HCT116 (cell line): ENCODE measurements around the gene SF3B6. TPM values are rescaled to one million over a fixed set of nuclear protein-coding genes. Genes with fewer than 3 reads are reported as not detected.

Source experiments
- ATAC-seq: fragments of 200-7000 bp; cut with Tn5 transposase; 2 replicates; pipeline ENCODE4 v1.9.1; 2020; ENCODE audit warnings: mild to moderate bottlenecking, moderate library complexity
- BruUV-seq: library from RNA; stranded (reverse); fragments of 400-500 nt; replicated peaks from 2 replicates; lab custom pipeline; 2021; lab: Mats Ljungman, UMichigan
- CTCF ChIA-PET: fragments of 300-600 bp; sonication (Branson Sonifier 250); formaldehyde crosslinking; loops from one replicate; lab custom pipeline; 2021; ENCODE audit warnings: antibody characterized with exemption; lab: Charles Lee
- POLR2A ChIA-PET: fragments of 300-600, 350-600 bp; sonication (Branson Sonifier 250); formaldehyde crosslinking; loops from one replicate; lab custom pipeline; 2021; ENCODE audit warnings: antibody characterized with exemption; lab: Charles Lee
- RAD21 ChIA-PET, 2 experiments: fragments of 300-600 bp; sonication (Branson Sonifier 250); formaldehyde crosslinking; loops; one replicate each; lab custom pipeline; 2023; ENCODE audit warnings: low total read pairs in 2 of 2; ENCODE audit not compliant: uncharacterized antibody in 2 of 2, unreplicated experiment in 2 of 2, low non-redundant PET in 1 of 2; lab: Charles Lee
- DNase-seq: peaks from one replicate; pipeline ENCODE4 v3.0.0-alpha.2; 2010; ENCODE audit warnings: low read depth, low spot score
- H2AFZ ChIP-seq: fragments of 200-600 bp; shearing (Covaris generic), sonication (generic); 2 replicates; pipeline ENCODE4 v1.6.1; 2017; ENCODE audit warnings: low read depth, mixed run types, mixed read lengths, antibody characterized with exemption, low read length; ENCODE audit not compliant: poor library complexity, severe bottlenecking
- H3K27ac ChIP-seq: 2 replicates; pipeline ENCODE4 v1.5.1; 2012; ENCODE audit warnings: low read depth, low read length
- H3K27me3 ChIP-seq: fragments of 200-600 bp; sonication (generic); 2 replicates; pipeline ENCODE4 v1.6.1; 2016; ENCODE audit warnings: mixed run types, low read length, mixed read lengths; ENCODE audit not compliant: insufficient read depth
- H3K36me3 ChIP-seq, 2 experiments: fragments of 200-500 bp in 1 of 2; fragments of 200-600 bp in 1 of 2; sonication (Bioruptor generic) in 1 of 2; sonication (generic) in 1 of 2; 2 replicates each; pipeline versions ENCODE4 v1.5.1 to v1.6.1; 2014 to 2016; ENCODE audit warnings: low read length in 2 of 2, inconsistent platforms in 1 of 2, mixed read lengths in 1 of 2, mixed run types in 1 of 2; ENCODE audit not compliant: insufficient read depth in 2 of 2, control insufficient read depth in 1 of 2
- H3K4me1 ChIP-seq, 2 experiments: fragments of 200-600 bp in 1 of 2; sonication (generic) in 1 of 2; 2 replicates each; pipeline versions ENCODE4 v1.5.1 to v1.6.1; 2012 to 2017; ENCODE audit warnings: low read length in 2 of 2, inconsistent platforms in 1 of 2, mild to moderate bottlenecking in 1 of 2, mixed read lengths in 1 of 2, mixed run types in 1 of 2, moderate library complexity in 1 of 2; ENCODE audit not compliant: insufficient read depth in 2 of 2, control insufficient read depth in 1 of 2
- H3K4me2 ChIP-seq: fragments of 200-600 bp; sonication (generic); 2 replicates; pipeline ENCODE4 v1.6.1; 2017; ENCODE audit warnings: mixed run types, low read length, mixed read lengths
- H3K4me3 ChIP-seq, 2 experiments: fragments of 200-600 bp in 1 of 2; sonication (generic) in 1 of 2; replicated peaks in 1 of 2; 2 replicates each; pipeline ENCODE4 v1.5.1; 2011 to 2016; ENCODE audit warnings: low read length in 2 of 2, control low read depth in 1 of 2, low read depth in 1 of 2, mild to moderate bottlenecking in 1 of 2, mixed read lengths in 1 of 2, mixed run types in 1 of 2
- H3K79me2 ChIP-seq: fragments of 200-600 bp; sonication (generic); 2 replicates; pipeline ENCODE4 v1.6.1; 2017; ENCODE audit warnings: mild to moderate bottlenecking, mixed run types, low read length, moderate library complexity, mixed read lengths; ENCODE audit not compliant: insufficient read depth
- H3K9ac ChIP-seq: fragments of 200-600 bp; sonication (generic); 2 replicates; pipeline ENCODE4 v1.6.1; 2016; ENCODE audit warnings: low read length, mixed read lengths
- H3K9me2 ChIP-seq: fragments of 200-600 bp; sonication (generic), shearing (Covaris generic); 2 replicates; pipeline ENCODE4 v1.6.1; 2017; ENCODE audit warnings: mixed run types, mild to moderate bottlenecking, moderate library complexity; ENCODE audit not compliant: insufficient read depth
- H3K9me3 ChIP-seq, 2 experiments: fragments of 200-500 bp in 1 of 2; fragments of 200-600 bp in 1 of 2; sonication (Bioruptor generic) in 1 of 2; sonication (generic) in 1 of 2; 2 replicates each; pipeline ENCODE4 v1.6.1; 2014 to 2017; ENCODE audit warnings: low read length in 2 of 2, mixed read lengths in 2 of 2, inconsistent platforms in 1 of 2, low read depth in 1 of 2, mild to moderate bottlenecking in 1 of 2, mixed run types in 1 of 2, moderate library complexity in 1 of 2; ENCODE audit not compliant: control insufficient read depth in 1 of 2, insufficient read depth in 1 of 2
- H4K20me1 ChIP-seq: fragments of 200-600 bp; sonication (generic), shearing (Covaris generic); 2 replicates; pipeline ENCODE4 v1.6.1; 2017; ENCODE audit warnings: mixed run types, mild to moderate bottlenecking, moderate library complexity; ENCODE audit not compliant: insufficient read depth
- ATF3 ChIP-seq: IDR thresholded peaks from 2 replicates; pipeline ENCODE4 v1.6.1; 2012
- CBX3 ChIP-seq: IDR thresholded peaks from 2 replicates; pipeline ENCODE4 v1.6.1; 2012; ENCODE audit warnings: low read depth
- CTCF ChIP-seq, 3 experiments: fragments of 200-600 bp in 1 of 3; sonication (generic) in 1 of 3; IDR thresholded peaks in 2 of 3; conservative IDR thresholded peaks in 1 of 3; 2 replicates each; pipeline ENCODE4 v1.5.1; 2012 to 2017; ENCODE audit warnings: low read depth in 2 of 3, low read length in 2 of 3, antibody characterized with exemption in 1 of 3, borderline replicate concordance in 1 of 3, control low read depth in 1 of 3, mild to moderate bottlenecking in 1 of 3, mixed read lengths in 1 of 3, mixed run types in 1 of 3, moderate library complexity in 1 of 3; ENCODE audit not compliant: insufficient read depth in 1 of 3
- EGR1 ChIP-seq: IDR thresholded peaks from 2 replicates; pipeline ENCODE4 v1.6.1; 2012; ENCODE audit warnings: low read depth
- EZH2 ChIP-seq: fragments of 200-600 bp; sonication (generic); IDR thresholded peaks from 2 replicates; pipeline ENCODE4 v1.6.1; 2017; ENCODE audit warnings: antibody characterized with exemption, mixed run types
- EZH2phosphoT487 ChIP-seq: fragments of 200-600 bp; IDR thresholded peaks from 2 replicates; pipeline ENCODE4 v1.6.1; 2018; ENCODE audit warnings: antibody characterized with exemption, borderline replicate concordance
- FOSL1 ChIP-seq: IDR thresholded peaks from 2 replicates; pipeline ENCODE4 v1.6.1; 2012; ENCODE audit warnings: low read depth
- JUND ChIP-seq: IDR thresholded peaks from 2 replicates; pipeline ENCODE4 v1.6.1; 2012
- REST ChIP-seq: IDR thresholded peaks from 2 replicates; pipeline ENCODE4 v1.6.1; 2012; ENCODE audit warnings: low read depth
- SIN3A ChIP-seq: IDR thresholded peaks from 2 replicates; pipeline ENCODE4 v1.6.1; 2012; ENCODE audit warnings: low read depth
- SP1 ChIP-seq: IDR thresholded peaks from 2 replicates; pipeline ENCODE4 v1.6.1; 2012; ENCODE audit warnings: low read depth
- TCF7L2 ChIP-seq: IDR thresholded peaks from 2 replicates; pipeline ENCODE4 v1.7.0; 2011; ENCODE audit warnings: borderline replicate concordance, inconsistent platforms; ENCODE audit not compliant: insufficient read depth, insufficient read length; ENCODE audit errors: extremely low read depth
- YY1 ChIP-seq: IDR thresholded peaks from 2 replicates; pipeline ENCODE4 v1.6.1; 2011; ENCODE audit warnings: low read length, low read depth, moderate library complexity, mild to moderate bottlenecking; ENCODE audit not compliant: insufficient replicate concordance; ENCODE audit errors: extremely low read depth
- ZFX ChIP-seq: fragments of 450-650 bp; IDR thresholded peaks from 2 replicates; pipeline ENCODE4 v1.6.1; 2017
- ZNF274 ChIP-seq: fragments of 200-500 bp; sonication (Bioruptor generic); IDR thresholded peaks from 2 replicates; pipeline ENCODE4 v1.6.1; 2014; ENCODE audit warnings: mild to moderate bottlenecking, low read depth, low read length, inconsistent platforms
- intact Hi-C: fragments of 100-400 bp; cut with micrococcal nuclease; formaldehyde crosslinking; loops from 2 replicates; pipeline ENCODE4 v1.10.0; 2022
- total RNA-seq: library from RNA; stranded (reverse); gene quantifications from one replicate; pipeline ENCODE4 v1.2.1, GENCODE V29; 2021; ENCODE audit not compliant: unreplicated experiment
- TF ChIP-seq, protein P1 (sequence below): IDR thresholded peaks from 2 replicates; pipeline ENCODE4 v1.6.1; 2011; ENCODE audit warnings: mild to moderate bottlenecking, low read length, moderate library complexity; ENCODE audit not compliant: insufficient replicate concordance; ENCODE audit errors: extremely low read depth
- TF ChIP-seq, protein P2 (sequence below): IDR thresholded peaks from 2 replicates; pipeline ENCODE4 v1.6.1; 2012

SF3B6 gene
- total RNA-seq, 1 experiment from 2014 or later = 129 TPM

DNA sequence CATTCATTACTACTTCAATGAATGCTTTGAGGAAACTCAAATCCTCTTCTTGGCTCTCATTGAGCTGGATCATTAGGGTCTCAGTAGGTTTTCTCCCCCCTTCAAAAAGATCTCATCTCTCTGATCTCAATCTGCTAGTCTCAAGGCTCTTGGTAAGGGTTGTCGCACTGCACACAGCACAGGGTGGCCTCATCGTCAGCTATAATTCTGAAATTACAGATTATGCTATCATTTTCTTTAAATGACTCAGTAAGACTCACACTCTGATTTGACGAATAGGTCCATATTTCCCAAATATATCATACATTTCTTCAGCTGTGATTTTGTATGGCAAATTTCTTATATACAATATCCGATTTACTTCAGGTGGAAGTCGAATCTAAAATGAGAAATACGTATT is 2.3 kb downstream of the SF3B6 start:
- RAD21 ChIA-PET = no interaction called here
- no TSS peak for BruUV-seq
- peaks cover 24 to 25% of the 10 kb centered on the region in 2 experiments; a peak in 3 of 4 replicates for H3K36me3 ChIP-seq
- H3K4me3 ChIP-seq = no peak overlapping the region
- POLR2A ChIA-PET = interaction anchor here (0.7 kb wide), 1 partner anchor 10 kb away, joined by 3 read pairs; the partner anchor contains the start of gene TP53I3
- DNase-seq (no peak), ATAC-seq (no peak)
- intact Hi-C loops = no loop called here
- CTCF ChIA-PET = interaction anchor here (0.8 kb wide), 1 partner anchor 147 kb away, joined by 3 read pairs; the partner anchor contains the start of gene ATAD2B
- TF ChIP-seq YY1 (no peak), EGR1 (no peak), FOSL1 (no peak), ZNF274 (no peak), EZH2phosphoT487 (no peak), ZFX (no peak), JUND (no peak), SP1 (no peak), TCF7L2 (no peak), ATF3 (no peak), CTCF (IDR thresholded peaks at IDR 0.05 in 2 of 3, conservative IDR thresholded peaks at IDR 0.05 in 1 of 3; ENCODE audit: borderline replicate concordance in 1 of 3, insufficient read depth in 1 of 3, low read depth in 2 of 3, low read length in 2 of 3) (no peak), CBX3 (no peak), EZH2 (no peak), SIN3A (no peak), REST (no peak)
- TF ChIP-seq, protein P1, sequence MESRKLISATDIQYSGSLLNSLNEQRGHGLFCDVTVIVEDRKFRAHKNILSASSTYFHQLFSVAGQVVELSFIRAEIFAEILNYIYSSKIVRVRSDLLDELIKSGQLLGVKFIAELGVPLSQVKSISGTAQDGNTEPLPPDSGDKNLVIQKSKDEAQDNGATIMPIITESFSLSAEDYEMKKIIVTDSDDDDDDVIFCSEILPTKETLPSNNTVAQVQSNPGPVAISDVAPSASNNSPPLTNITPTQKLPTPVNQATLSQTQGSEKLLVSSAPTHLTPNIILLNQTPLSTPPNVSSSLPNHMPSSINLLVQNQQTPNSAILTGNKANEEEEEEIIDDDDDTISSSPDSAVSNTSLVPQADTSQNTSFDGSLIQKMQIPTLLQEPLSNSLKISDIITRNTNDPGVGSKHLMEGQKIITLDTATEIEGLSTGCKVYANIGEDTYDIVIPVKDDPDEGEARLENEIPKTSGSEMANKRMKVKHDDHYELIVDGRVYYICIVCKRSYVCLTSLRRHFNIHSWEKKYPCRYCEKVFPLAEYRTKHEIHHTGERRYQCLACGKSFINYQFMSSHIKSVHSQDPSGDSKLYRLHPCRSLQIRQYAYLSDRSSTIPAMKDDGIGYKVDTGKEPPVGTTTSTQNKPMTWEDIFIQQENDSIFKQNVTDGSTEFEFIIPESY = no peak
- TF ChIP-seq, protein P2, sequence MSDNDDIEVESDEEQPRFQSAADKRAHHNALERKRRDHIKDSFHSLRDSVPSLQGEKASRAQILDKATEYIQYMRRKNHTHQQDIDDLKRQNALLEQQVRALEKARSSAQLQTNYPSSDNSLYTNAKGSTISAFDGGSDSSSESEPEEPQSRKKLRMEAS = no peak
- H3K27me3 ChIP-seq = no peaks in the 10 kb centered on the region
- peaks cover 71% of the 10 kb centered on the region for H3K79me2 ChIP-seq
- H3K9ac ChIP-seq = no peak overlapping the region
- no peak overlapping the region for H3K27ac ChIP-seq
- H4K20me1 ChIP-seq = no peaks in the 10 kb centered on the region
- H3K4me1 ChIP-seq = peaks cover 4 to 15% of the 10 kb centered on the region in 2 experiments; a peak in 3 of 4 replicates
- no peak overlapping the region for H2AFZ ChIP-seq
- H3K4me2 ChIP-seq = no peak overlapping the region
- H3K9me2 ChIP-seq = no peaks in the 10 kb centered on the region
- no peaks in the 10 kb centered on the region for H3K9me3 ChIP-seq
